Upper lobe of right lung (tissue), 1 donor: Measurements from ENCODE around the gene MLH1. TPM values are rescaled to one million over a fixed set of nuclear protein-coding genes. Genes with fewer than 3 reads are reported as not detected.

Experiments used
- ATAC-seq: fragments of 200-7000 bp; cut with Tn5 transposase; one replicate; pipeline ENCODE4 v1.9.1; 2020; ENCODE audit warnings: mild to moderate bottlenecking, moderate library complexity
- DNase-seq: peaks from one replicate; pipeline ENCODE4 v3.0.0-alpha.2; 2020
- H3K27ac ChIP-seq: fragments of 200-600 bp; one replicate; pipeline ENCODE4 v1.8.0; 2022
- H3K27me3 ChIP-seq: fragments of 200-600 bp; one replicate; pipeline ENCODE4 v1.8.0; 2022; ENCODE audit warnings: mild to moderate bottlenecking
- H3K36me3 ChIP-seq: fragments of 200-600 bp; one replicate; pipeline ENCODE4 v1.8.0; 2022
- H3K4me1 ChIP-seq: fragments of 200-600 bp; one replicate; pipeline ENCODE4 v1.8.0; 2022
- H3K4me3 ChIP-seq: fragments of 200-600 bp; one replicate; pipeline ENCODE4 v1.8.0; 2022; ENCODE audit warnings: mild to moderate bottlenecking
- H3K9me3 ChIP-seq: fragments of 200-600 bp; one replicate; pipeline ENCODE4 v1.8.0; 2022
- intact Hi-C: fragments of 100-400 bp; cut with DNase I; formaldehyde crosslinking; loops from one replicate; pipeline ENCODE4 v1.11.0; 2022
- total RNA-seq: library from RNA; stranded (reverse); fragmentation: NEBNext Ultra II Directional; extraction: Animal tissue kit (Norgen Biotek cat#: 25700); gene quantifications from one replicate; pipeline ENCODE4 v1.2.1, GENCODE V29; 2021
- TF ChIP-seq, protein P1 (sequence below): fragments of 200-600 bp; IDR thresholded peaks from one replicate; pipeline ENCODE4 v1.8.0; 2022; ENCODE audit warnings: antibody characterized with exemption
- donor health status: DM: no; HTN: yes; CAD: no; lungs with severe emphysema.

Gene MLH1
- total RNA-seq, 1 donor from 2014 or later: 31.3 TPM

DNA sequence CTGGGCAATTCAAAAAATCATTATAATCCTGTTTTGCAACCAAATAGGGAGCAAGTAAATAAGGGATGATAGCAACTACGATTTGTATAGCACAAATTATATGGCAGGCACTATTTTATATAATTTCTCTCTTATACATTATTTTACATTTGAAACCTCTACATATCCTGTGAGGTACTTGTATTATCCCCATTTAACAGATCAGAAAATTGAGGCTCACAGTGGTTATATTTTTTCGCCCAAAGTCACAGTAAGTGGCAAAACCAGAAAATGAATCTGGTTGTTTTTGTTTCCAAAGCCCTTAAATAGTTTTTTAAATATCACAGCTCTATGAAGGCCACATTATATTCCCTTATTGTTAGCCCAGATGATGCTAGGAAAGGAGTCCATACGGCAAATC is 74.3 kb downstream of the MLH1 start:
- no peak for ATAC-seq
- H3K27me3 ChIP-seq: no peaks in the 10 kb centered on the region
- TF ChIP-seq, protein P1, sequence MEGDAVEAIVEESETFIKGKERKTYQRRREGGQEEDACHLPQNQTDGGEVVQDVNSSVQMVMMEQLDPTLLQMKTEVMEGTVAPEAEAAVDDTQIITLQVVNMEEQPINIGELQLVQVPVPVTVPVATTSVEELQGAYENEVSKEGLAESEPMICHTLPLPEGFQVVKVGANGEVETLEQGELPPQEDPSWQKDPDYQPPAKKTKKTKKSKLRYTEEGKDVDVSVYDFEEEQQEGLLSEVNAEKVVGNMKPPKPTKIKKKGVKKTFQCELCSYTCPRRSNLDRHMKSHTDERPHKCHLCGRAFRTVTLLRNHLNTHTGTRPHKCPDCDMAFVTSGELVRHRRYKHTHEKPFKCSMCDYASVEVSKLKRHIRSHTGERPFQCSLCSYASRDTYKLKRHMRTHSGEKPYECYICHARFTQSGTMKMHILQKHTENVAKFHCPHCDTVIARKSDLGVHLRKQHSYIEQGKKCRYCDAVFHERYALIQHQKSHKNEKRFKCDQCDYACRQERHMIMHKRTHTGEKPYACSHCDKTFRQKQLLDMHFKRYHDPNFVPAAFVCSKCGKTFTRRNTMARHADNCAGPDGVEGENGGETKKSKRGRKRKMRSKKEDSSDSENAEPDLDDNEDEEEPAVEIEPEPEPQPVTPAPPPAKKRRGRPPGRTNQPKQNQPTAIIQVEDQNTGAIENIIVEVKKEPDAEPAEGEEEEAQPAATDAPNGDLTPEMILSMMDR: no peak
- intact Hi-C loops: no loop called here
- H3K4me3 ChIP-seq: no peak overlapping the region
- peaks cover 52% of the 10 kb centered on the region for H3K36me3 ChIP-seq
- no peaks in the 10 kb centered on the region for H3K4me1 ChIP-seq
- H3K27ac ChIP-seq: no peak overlapping the region
- no peaks in the 10 kb centered on the region for H3K9me3 ChIP-seq
- DNase-seq: no peak

DNA sequence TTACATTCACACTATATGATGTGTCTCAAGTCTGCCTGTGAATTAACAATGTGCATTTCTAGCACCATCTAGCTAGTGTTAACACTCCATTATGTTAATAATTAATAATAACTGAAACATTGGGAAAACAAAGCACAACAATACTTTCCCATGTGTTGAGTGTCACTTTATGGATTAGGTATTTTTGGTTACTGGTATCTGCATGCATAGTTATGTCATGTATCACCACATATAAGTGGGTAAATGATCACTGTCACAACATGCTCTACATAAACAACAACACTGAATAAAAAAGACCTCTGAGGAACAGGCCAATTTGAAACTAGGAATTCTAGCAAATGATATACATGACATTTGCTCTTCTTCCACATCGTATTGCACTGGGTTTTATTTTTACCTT is 74.7 kb downstream of the MLH1 start:
- Histone ChIP-seq H3K4me3 (no peak overlapping the region), H3K36me3 (peaks cover 48% of the 10 kb centered on the region), H3K9me3 (no peaks in the 10 kb centered on the region), H3K4me1 (no peaks in the 10 kb centered on the region), H3K27me3 (no peaks in the 10 kb centered on the region), H3K27ac (no peak overlapping the region)
- intact Hi-C loops: no loop called here
- no peak for DNase-seq
- TF ChIP-seq, protein P1: no peak
- no peak for ATAC-seq

DNA sequence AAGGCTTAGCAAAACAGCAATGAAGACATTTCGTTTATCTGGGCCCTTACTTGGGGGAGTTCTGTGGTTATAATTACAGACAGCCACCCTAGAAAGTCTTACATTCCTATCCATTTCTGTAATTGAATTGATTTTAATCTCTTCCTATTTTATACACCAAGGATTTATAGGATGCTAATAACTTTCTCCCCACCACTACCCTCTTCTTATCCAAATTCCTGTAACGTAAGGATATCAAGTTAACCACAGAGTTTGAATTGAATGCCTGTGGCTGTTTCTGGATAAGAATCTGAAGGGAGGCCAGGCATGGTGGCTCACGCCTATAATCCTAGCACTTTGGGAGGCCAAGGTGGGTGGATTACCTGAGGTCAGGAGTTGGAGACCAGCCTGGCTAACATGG is 78.6 kb downstream of the MLH1 start:
- Histone ChIP-seq H3K4me3 (no peak overlapping the region), H3K27me3 (no peaks in the 10 kb centered on the region), H3K27ac (no peak overlapping the region), H3K36me3 (peaks cover 48% of the 10 kb centered on the region), H3K9me3 (no peaks in the 10 kb centered on the region), H3K4me1 (no peaks in the 10 kb centered on the region)
- ATAC-seq (no peak), DNase-seq (no peak)
- TF ChIP-seq, protein P1: no peak
- intact Hi-C loops: no loop called here

DNA sequence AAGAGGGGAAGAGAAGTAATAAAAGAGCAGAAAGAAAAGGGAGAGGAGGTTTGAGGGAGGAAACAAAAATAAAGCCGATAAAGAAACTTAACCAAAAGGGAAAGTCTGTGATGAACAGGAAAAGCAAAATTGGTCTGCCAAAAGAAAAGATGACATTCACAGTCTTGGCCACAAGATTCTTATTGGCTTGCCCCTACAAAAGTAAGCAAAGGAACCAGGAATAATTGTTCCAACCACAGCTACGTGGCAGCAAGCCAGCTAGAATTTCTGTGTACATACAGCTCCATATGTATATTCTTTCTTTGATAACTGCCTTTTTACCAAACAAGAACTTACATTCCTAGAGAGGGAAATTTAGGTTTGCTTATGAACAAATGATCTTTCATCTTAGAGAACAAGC is 79.6 kb downstream of the MLH1 start:
- no peaks in the 10 kb centered on the region for H3K4me1 ChIP-seq
- no peaks in the 10 kb centered on the region for H3K9me3 ChIP-seq
- intact Hi-C loops: no loop called here
- H3K36me3 ChIP-seq: peaks cover 51% of the 10 kb centered on the region
- DNase-seq (no peak), ATAC-seq (no peak)
- H3K4me3 ChIP-seq: no peak overlapping the region
- TF ChIP-seq, protein P1: no peak
- no peak overlapping the region for H3K27ac ChIP-seq
- no peaks in the 10 kb centered on the region for H3K27me3 ChIP-seq

DNA sequence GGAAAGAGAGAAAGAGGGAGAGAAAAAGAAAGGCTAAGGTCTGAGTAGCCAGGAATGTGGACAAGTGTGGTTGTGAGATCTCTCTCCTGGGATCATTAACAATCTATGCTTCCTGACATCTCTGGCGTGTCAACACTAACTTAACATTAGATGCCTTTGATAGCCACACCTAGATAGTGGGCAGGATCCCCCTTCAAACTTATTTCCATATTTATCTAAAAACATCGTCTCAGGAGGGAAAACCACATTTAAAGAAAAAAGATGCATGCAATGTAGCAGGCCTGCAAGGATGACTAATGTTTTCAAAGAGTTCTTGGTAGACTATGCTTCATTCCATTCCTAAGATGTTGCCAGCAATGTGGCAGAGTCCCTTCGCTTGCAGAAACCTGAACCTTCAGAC is 80.9 kb downstream of the MLH1 start:
- Histone ChIP-seq H3K4me1 (no peaks in the 10 kb centered on the region), H3K36me3 (peaks cover 47% of the 10 kb centered on the region), H3K9me3 (no peaks in the 10 kb centered on the region), H3K27me3 (no peaks in the 10 kb centered on the region), H3K4me3 (no peak overlapping the region), H3K27ac (no peak overlapping the region)
- intact Hi-C loops: no loop called here
- ATAC-seq: no peak
- TF ChIP-seq, protein P1: no peak
- no peak for DNase-seq

DNA sequence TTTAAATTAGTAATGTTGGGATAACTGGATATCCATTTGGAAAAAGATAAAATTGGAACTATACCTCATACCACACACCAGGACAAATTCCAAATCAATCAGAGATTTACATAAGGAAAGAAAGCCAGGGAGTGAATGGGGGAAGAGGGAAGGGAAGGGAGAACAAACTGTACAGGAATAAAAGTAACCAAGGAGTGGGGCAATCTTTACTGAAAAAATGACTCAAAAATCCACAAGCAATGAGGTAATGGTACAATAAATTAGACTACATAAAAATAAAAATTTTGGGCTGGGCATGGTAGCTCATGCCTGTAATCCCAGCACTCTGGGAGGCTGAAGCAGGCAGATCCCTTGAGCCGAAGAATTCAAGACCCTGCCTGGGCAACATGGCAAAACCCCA is 82.6 kb downstream of the MLH1 start:
- intact Hi-C loops: no loop called here
- Histone ChIP-seq H3K27ac (no peak overlapping the region), H3K27me3 (no peaks in the 10 kb centered on the region), H3K9me3 (no peaks in the 10 kb centered on the region), H3K4me1 (no peaks in the 10 kb centered on the region), H3K4me3 (no peak overlapping the region), H3K36me3 (peaks cover 55% of the 10 kb centered on the region)
- no peak for DNase-seq
- ATAC-seq: no peak
- TF ChIP-seq, protein P1: no peak
